ENCODE measurements around the gene FTSJ3.
"Not testable (repeated sequence)": the region's sequence is repeated elsewhere in the genome, so short reads cannot be mapped to it uniquely, and the experiment has no call there.

The FTSJ3 gene

DNA sequence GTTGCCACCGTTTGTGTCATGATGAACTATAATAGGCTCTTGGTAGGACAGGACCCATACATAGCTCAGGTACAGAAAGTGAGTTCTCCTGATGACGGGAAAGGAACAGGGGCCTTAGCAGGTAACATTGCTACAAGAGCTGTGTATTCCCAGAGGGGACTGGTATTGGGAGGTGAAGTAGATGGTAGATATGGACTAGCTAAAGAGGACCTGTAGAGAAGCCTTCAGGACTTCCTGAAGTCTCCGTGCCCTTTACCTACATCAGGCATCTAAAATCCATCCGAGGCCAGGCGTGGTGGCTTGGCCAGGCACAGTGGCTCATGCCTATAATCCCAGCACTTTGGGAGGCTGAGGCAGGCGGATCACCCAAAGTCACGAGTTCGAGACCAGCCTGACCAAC is 27.7 kb upstream of the FTSJ3 start:
- Histone ChIP-seq H3K36me3 (no peaks in the 10 kb centered on the region), H4K20me1 (no peaks in the 10 kb centered on the region), H3K4me3 (no peak overlapping the region), H3K4me1 (no peaks in the 10 kb centered on the region), H3K9me3 (no peaks in the 10 kb centered on the region), H3K9ac (no peak overlapping the region), H3K27me3 (no peaks in the 10 kb centered on the region), H3K27ac (no peak overlapping the region), H3K4me2 (no peak overlapping the region)
- no peak for TF ChIP-seq Cebpa-rat (IDR thresholded peaks at IDR 0.05)

DNA sequence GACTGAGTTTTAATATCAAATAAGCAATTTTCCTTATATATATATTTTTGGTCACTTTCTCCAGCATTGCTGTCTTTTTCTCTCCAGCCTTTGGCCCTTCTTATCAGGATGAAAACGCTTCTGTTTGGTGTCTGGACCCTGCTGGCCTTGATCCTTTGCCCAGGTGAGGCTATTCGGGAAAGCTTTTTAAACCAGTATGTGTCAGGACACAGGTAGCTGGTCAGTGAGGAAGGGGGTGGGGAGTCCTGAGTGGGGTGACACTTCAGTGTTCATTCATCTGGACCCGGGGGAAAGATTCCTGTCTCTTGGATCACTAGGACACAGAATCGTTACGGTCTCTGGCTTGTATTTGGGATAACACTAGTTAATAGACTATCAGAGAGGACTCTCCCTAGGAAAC is 27.2 kb upstream of the FTSJ3 start:
- 0 out of 2 replicates have a peak, but pooled peaks cover 4% of the 10 kb centered on the region for H3K4me1 ChIP-seq
- no peaks in the 10 kb centered on the region for H3K36me3 ChIP-seq
- H3K27me3 ChIP-seq: no peaks in the 10 kb centered on the region
- no peak overlapping the region for H3K9ac ChIP-seq
- no peak overlapping the region for H3K4me2 ChIP-seq
- no peaks in the 10 kb centered on the region for H3K9me3 ChIP-seq
- no peaks in the 10 kb centered on the region for H4K20me1 ChIP-seq
- no peak overlapping the region for H3K4me3 ChIP-seq
- no peak overlapping the region for H3K27ac ChIP-seq
- TF ChIP-seq Cebpa-rat (IDR thresholded peaks at IDR 0.05): no peak

DNA sequence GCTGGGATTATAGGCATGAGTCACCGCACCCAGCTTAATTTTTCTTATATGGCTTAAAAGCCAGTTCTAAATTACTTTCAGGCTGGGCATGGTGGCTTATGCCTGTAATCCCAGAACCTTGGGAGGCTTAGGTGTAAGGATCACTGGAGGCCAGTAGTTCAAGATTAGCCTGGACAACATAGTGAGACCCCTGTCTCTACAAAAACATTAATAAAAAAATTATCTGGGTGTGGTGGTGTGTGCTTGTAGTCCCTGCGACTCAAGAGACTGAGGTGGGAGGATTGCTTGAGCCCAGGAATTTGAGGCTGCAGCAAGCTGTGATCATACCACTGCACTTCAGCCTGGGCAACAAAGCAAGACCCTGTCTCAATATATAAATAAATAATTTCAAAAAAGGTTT is 25.8 kb upstream of the FTSJ3 start:
- no peak overlapping the region for H3K4me3 ChIP-seq
- H4K20me1 ChIP-seq: no peaks in the 10 kb centered on the region
- H3K4me2 ChIP-seq: no peak overlapping the region
- H3K9ac ChIP-seq: no peak overlapping the region
- H3K36me3 ChIP-seq: no peaks in the 10 kb centered on the region
- no peak for TF ChIP-seq Cebpa-rat (IDR thresholded peaks at IDR 0.05)
- 0 out of 2 replicates have a peak, but pooled peaks cover 14% of the 10 kb centered on the region for H3K4me1 ChIP-seq
- no peaks in the 10 kb centered on the region for H3K27me3 ChIP-seq
- no peak overlapping the region for H3K27ac ChIP-seq
- H3K9me3 ChIP-seq: peaks cover 11% of the 10 kb centered on the region

DNA sequence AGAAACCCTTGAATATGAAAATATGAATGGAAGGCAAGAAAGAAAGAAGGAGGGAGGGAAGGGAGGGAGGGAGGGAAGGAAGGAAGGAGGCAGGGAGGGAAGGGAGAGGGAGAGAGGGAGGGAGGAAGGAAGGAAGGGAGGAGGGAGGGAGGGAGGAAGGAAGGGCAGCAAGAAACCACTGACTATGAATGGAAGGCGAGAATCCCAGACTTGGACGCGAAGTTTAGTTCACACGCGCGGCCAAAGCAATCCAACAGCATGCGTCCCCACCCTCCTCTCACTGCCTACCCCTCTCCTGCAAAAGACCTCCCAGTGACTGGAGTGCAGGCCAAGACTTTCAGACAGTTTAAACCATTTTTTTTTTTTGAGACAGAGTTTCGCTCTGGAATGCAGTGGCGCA is 22.9 kb upstream of the FTSJ3 start:
- H3K27me3 ChIP-seq: no peaks in the 10 kb centered on the region
- H3K4me1 ChIP-seq: peaks cover 23% of the 10 kb centered on the region
- no peaks in the 10 kb centered on the region for H3K36me3 ChIP-seq
- H3K4me2 ChIP-seq: no peak overlapping the region
- H3K9ac ChIP-seq: no peak overlapping the region
- H3K9me3 ChIP-seq: peaks cover 17% of the 10 kb centered on the region
- H4K20me1 ChIP-seq: no peaks in the 10 kb centered on the region
- H3K27ac ChIP-seq: no peak overlapping the region
- no peak overlapping the region for H3K4me3 ChIP-seq
- TF ChIP-seq Cebpa-rat (IDR thresholded peaks at IDR 0.05): no peak

DNA sequence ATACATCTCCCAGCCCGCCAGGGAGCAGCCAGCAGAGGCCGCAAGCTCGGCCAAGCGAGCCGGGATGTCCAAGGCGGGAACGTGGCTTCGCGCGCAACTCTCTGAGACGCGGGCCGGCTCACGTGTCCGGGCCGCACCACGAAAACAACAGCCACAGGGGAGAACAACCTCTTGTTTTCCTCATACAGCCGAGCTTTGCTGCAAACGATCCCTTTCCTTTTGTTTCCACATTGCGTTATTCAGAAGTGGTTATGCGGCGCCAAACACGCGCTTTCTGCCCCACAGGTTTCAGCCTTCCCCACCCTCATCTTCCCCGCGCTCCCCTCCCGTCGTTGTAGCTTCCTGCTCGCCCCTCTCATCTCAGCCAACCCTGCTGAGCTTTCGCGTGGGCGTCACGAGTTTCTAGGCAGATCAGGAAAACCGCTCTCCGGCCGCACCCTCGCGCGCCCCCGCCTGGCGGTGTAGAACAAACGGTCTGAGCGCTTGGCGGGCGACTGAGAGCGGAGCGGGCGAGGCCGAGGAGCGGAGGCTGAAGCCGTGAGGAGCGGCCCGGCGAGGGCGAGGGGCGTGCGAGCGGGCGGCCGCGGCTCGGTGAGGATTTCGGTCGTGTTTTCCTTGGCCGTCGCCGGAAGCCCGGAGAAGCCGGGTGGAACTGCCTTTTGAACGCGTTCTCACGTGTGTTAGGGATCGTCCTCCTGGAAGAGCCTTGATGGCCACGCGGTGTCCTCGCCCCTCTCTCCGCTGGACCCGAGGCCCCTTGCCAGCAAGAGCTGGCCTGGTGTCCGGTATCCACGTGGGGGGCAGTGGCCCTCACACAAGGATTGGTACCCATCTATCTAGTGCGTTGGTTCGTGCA is 21.6 kb upstream of the FTSJ3 start:
- peaks cover 17% of the 10 kb centered on the region for H3K9me3 ChIP-seq
- no peak for TF ChIP-seq Cebpa-rat (IDR thresholded peaks at IDR 0.05)
- peak overlapping the region; percentile 87 for H3K27ac ChIP-seq
- H3K4me2 ChIP-seq: peak overlapping the region; percentile 51
- no peaks in the 10 kb centered on the region for H3K36me3 ChIP-seq
- H3K4me1 ChIP-seq: peaks cover 36% of the 10 kb centered on the region
- peak overlapping the region; percentile 80; the same call in 1 of the 2 replicates for H3K9ac ChIP-seq
- H4K20me1 ChIP-seq: no peaks in the 10 kb centered on the region
- H3K4me3 ChIP-seq: peak overlapping the region; percentile 33; the same call in 1 of the 2 replicates
- no peaks in the 10 kb centered on the region for H3K27me3 ChIP-seq

DNA sequence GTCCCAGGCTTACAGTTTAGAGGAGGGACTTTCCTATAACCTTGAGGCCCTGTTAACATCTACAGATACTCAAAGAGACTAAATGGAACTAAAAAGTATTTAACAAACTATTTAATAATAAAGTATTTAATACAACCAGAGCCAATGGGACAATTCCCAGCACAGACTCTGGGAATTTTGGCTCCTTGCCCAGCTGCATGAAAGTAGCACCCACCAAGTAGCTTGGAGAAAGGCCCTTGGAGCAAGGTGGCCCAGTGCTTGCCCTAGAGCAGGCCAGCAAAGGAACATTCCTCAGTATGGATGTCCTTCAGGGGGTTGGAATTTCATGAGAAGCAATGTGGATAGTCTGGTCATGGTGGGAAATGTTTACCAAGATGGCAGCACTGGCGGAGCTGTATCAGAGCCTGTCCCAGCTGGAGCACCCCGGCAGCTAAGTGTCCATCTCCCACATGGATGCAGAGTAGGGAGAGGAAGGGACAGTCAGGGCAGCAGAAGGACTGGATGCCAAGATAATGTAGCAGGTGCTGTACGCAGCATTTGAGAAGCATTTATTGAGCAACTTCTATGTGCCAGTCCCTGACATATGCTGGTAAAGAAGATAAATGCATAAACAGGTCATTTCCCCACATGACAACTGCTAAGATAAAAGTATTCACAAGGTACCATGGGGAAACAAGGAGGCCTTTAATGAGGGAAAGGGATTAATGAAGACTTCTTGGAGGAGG is 20.2 kb upstream of the FTSJ3 start:
- H3K4me3 ChIP-seq: no peak overlapping the region
- H3K4me1 ChIP-seq: peaks cover 39% of the 10 kb centered on the region
- H3K27me3 ChIP-seq: no peaks in the 10 kb centered on the region
- peaks cover 17% of the 10 kb centered on the region for H3K9me3 ChIP-seq
- H3K9ac ChIP-seq: no peak overlapping the region
- no peak overlapping the region for H3K4me2 ChIP-seq
- H3K27ac ChIP-seq: no peak overlapping the region
- H3K36me3 ChIP-seq: no peaks in the 10 kb centered on the region
- no peaks in the 10 kb centered on the region for H4K20me1 ChIP-seq
- no peak for TF ChIP-seq Cebpa-rat (IDR thresholded peaks at IDR 0.05)

DNA sequence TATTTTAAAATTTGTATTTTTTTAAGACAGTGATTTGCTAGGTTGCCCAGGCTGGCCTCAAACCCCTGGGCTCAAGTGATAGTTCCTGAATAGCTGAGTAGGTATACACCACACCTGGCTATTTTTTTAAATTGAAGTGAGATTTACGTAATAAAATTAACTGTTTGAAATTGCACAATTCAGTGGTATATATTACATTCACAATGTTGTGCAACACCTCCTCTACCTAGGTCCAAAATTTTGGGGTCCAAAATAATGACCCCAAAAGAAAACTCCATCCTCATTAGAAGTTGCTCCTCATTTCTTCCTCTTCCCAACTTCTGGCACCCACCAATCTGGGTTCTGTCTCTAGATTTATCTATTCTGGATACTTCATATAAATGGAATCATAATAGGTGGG is 18.0 kb upstream of the FTSJ3 start:
- Histone ChIP-seq H3K9ac (no peak overlapping the region), H3K27ac (no peak overlapping the region), H3K27me3 (no peaks in the 10 kb centered on the region), H3K4me1 (peaks cover 48% of the 10 kb centered on the region), H3K36me3 (no peaks in the 10 kb centered on the region), H4K20me1 (peaks cover 16% of the 10 kb centered on the region), H3K9me3 (peaks cover 17% of the 10 kb centered on the region), H3K4me2 (peak overlapping the region; percentile 81), H3K4me3 (no peak overlapping the region)
- TF ChIP-seq Cebpa-rat (IDR thresholded peaks at IDR 0.05): peak; percentile 52; the same call in 1 of the 2 replicates

DNA sequence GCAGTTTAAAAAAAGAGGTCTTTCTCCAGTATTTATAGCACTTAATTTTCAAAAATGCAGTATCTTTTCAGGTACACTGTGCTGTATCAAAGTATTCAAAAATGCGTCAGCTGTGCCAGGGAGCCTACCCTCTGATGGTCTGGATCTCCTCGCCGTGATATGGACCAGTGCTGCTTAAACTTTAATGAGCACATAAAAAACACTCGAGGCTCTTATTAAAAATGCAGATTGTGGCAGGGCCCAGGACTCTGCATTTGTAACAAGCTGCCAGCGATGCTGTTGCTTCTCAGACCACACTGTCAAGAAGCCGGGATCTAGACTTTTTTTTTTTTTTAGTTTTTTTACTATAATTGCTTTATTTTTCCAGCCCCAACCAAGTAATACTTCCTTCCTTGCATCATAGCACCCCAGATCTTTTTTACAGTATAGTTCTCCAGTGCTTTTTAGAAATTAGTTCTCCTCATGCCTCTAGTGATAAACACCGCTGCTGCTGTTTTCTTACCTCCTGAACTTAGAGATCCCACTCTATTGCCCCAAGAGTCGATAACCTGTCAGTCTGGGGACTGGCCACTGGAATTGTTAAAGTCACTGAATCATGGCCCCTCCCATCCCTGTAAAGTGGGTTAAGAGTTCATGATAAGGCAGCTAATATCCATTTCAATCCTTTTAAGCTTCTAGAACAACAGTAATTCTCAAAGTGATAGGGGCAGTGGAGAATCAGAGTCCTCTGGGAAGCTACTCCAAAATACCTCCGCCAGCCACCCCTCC is 16.6 kb upstream of the FTSJ3 start:
- peak overlapping the region; percentile 97 for H3K4me3 ChIP-seq
- H3K4me1 ChIP-seq: peaks cover 53% of the 10 kb centered on the region
- no peaks in the 10 kb centered on the region for H3K27me3 ChIP-seq
- H3K9ac ChIP-seq: peak overlapping the region; percentile 82
- peaks cover 29% of the 10 kb centered on the region for H4K20me1 ChIP-seq
- no peak for TF ChIP-seq Cebpa-rat (IDR thresholded peaks at IDR 0.05)
- peak overlapping the region; percentile 81 for H3K4me2 ChIP-seq
- peak overlapping the region; percentile 99 for H3K27ac ChIP-seq
- H3K9me3 ChIP-seq: peaks cover 14% of the 10 kb centered on the region
- H3K36me3 ChIP-seq: no peaks in the 10 kb centered on the region

DNA sequence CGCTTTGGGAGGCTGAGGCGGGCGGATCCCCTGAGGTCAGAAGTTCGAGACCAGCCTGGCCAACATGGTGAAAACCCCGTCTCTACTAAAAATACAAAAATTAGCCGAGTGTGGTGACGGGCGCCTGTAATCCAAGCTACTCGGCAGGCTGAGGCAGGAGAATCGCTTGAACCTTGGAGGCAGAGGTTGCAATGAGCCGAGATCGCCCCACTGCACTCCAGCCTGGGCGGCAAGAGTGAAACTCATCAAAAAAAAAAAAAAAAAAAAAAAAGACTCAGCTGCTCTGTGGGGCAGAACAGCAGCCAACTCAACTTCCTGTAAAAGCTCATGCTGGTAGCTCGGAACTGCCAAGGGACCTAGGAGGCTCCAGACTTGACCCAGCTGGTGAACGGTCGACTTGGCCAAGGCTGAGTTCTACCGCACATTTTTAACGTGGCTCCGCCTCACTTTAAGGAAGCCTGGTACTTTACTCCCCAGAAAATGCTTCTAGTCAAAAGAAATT is 16.0 kb upstream of the FTSJ3 start:
- H3K9ac ChIP-seq: peak overlapping the region; percentile 82
- peaks cover 36% of the 10 kb centered on the region for H4K20me1 ChIP-seq
- peak overlapping the region; percentile 81 for H3K4me2 ChIP-seq
- H3K36me3 ChIP-seq, H3K27me3 ChIP-seq, H3K9me3 ChIP-seq: not testable (repeated sequence)
- peak overlapping the region; percentile 99 for H3K27ac ChIP-seq
- H3K4me3 ChIP-seq: peak overlapping the region; percentile 97
- peaks cover 56% of the 10 kb centered on the region for H3K4me1 ChIP-seq

All from BLaER1 (cell line).